Caco-2 (cell line): ENCODE data around the gene QRICH1. TPM values are rescaled to one million over a fixed set of nuclear protein-coding genes. Genes with fewer than 3 reads are reported as not detected.

Source experiments
- BruUV-seq: library from RNA; stranded (reverse); fragments of 400-500 nt; replicated peaks from 2 replicates; lab custom pipeline; 2021; lab: Mats Ljungman, UMichigan
- CTCF ChIA-PET: fragments of 300-600 bp; sonication (Branson Sonifier 250); formaldehyde crosslinking; loops from one replicate; lab custom pipeline; 2022; ENCODE audit warnings: antibody characterized with exemption; lab: Charles Lee
- POLR2A ChIA-PET: fragments of 300-600 bp; sonication (Branson Sonifier 250); formaldehyde crosslinking; loops from one replicate; lab custom pipeline; 2022; ENCODE audit warnings: antibody characterized with exemption; lab: Charles Lee
- DNase-seq, 2 experiments: peaks; one replicate each; pipeline versions ENCODE4 v3.0.0 to v3.0.0-alpha.2; 2020 to 2022
- H3K27me3 ChIP-seq: replicated peaks from 2 replicates; pipeline ENCODE4 v1.6.0; 2011; ENCODE audit warnings: low read length; ENCODE audit not compliant: control insufficient read depth, insufficient read depth
- H3K36me3 ChIP-seq: 2 replicates; pipeline ENCODE4 v1.5.1; 2011; ENCODE audit warnings: low read length; ENCODE audit not compliant: control insufficient read depth, insufficient read depth
- H3K4me1 ChIP-seq: fragments of 250-450 bp; sonication (Bioruptor Pico); 2 replicates; pipeline ENCODE4 v1.5.1; 2020; ENCODE audit warnings: mild to moderate bottlenecking
- H3K4me3 ChIP-seq: 2 replicates; pipeline ENCODE4 v1.5.1; 2011; ENCODE audit warnings: low read depth, mild to moderate bottlenecking, control low read depth, low read length
- H3K9me3 ChIP-seq: fragments of 250-450 bp; sonication (Bioruptor Pico); 2 replicates; pipeline ENCODE4 v1.5.1; 2020; ENCODE audit warnings: mild to moderate bottlenecking, moderate library complexity
- H3K27ac Mint-ChIP-seq: one replicate; pipeline ENCODE4 v1.8.0; 2022; ENCODE audit warnings: mixed read lengths; ENCODE audit not compliant: unreplicated experiment
- H3K27me3 Mint-ChIP-seq: one replicate; pipeline ENCODE4 v1.8.0; 2022; ENCODE audit warnings: mixed read lengths; ENCODE audit not compliant: insufficient read depth, unreplicated experiment
- H3K36me3 Mint-ChIP-seq: one replicate; pipeline ENCODE4 v1.8.0; 2022; ENCODE audit warnings: mild to moderate bottlenecking, mixed read lengths; ENCODE audit not compliant: insufficient read depth, unreplicated experiment
- H3K4me1 Mint-ChIP-seq: one replicate; pipeline ENCODE4 v1.8.0; 2022; ENCODE audit warnings: low read depth, mixed read lengths; ENCODE audit not compliant: unreplicated experiment
- H3K4me3 Mint-ChIP-seq: one replicate; pipeline ENCODE4 v1.8.0; 2022; ENCODE audit warnings: mild to moderate bottlenecking, moderate library complexity, mixed read lengths; ENCODE audit not compliant: unreplicated experiment
- H3K9me3 Mint-ChIP-seq: one replicate; pipeline ENCODE4 v1.8.0; 2022; ENCODE audit warnings: mixed read lengths; ENCODE audit not compliant: unreplicated experiment
- CTCF ChIP-seq, 2 experiments: fragments of 200-600 bp in 1 of 2; IDR thresholded peaks; 1 replicate in 1 of 2; 2 replicates in 1 of 2; pipeline versions ENCODE4 v1.5.1 to v1.8.0; 2011 to 2022; ENCODE audit warnings: antibody characterized with exemption in 1 of 2, control low read depth in 1 of 2, inconsistent platforms in 1 of 2, low read depth in 1 of 2, low read length in 1 of 2, mild to moderate bottlenecking in 1 of 2, moderate library complexity in 1 of 2; ENCODE audit not compliant: insufficient read depth in 1 of 2, severe bottlenecking in 1 of 2, unreplicated experiment in 1 of 2
- intact Hi-C: fragments of 100-400 bp; cut with micrococcal nuclease; formaldehyde crosslinking; loops from one replicate; pipeline ENCODE4 v1.10.0; 2022; ENCODE audit not compliant: unreplicated experiment
- total RNA-seq: library from RNA; stranded (reverse); gene quantifications from 2 replicates; pipeline ENCODE4 v1.2.3, GENCODE V29; 2022

QRICH1 gene
- total RNA-seq, 1 experiment from 2014 or later = 119 TPM

GRCh38 chr3:49053543-49053942 is 40.3 kb downstream of the QRICH1 start:
- Histone ChIP-seq H3K9me3 (no peaks in the 10 kb centered on the region), H3K27me3 (no peaks in the 10 kb centered on the region), H3K36me3 (peaks cover 1% of the 10 kb centered on the region; the same call in 1 of the 2 replicates), H3K4me3 (no peak overlapping the region), H3K4me1 (no peaks in the 10 kb centered on the region)
- Mint-ChIP-seq H3K27me3 (no peaks in the 10 kb centered on the region), H3K9me3 (no peaks in the 10 kb centered on the region), H3K36me3 (peaks cover 86% of the 10 kb centered on the region), H3K27ac (no peak overlapping the region), H3K4me3 (no peak overlapping the region), H3K4me1 (no peaks in the 10 kb centered on the region)
- DNase-seq = no peak
- BruUV-seq = no TSS peak
- intact Hi-C loops = no loop called here
- ChIA-PET POLR2A (no interaction called here), CTCF (no interaction called here)
- TF ChIP-seq CTCF (IDR thresholded peaks at IDR 0.05; ENCODE audit: insufficient read depth in 1 of 2, low read depth in 1 of 2, low read length in 1 of 2, severe bottlenecking in 1 of 2, unreplicated experiment in 1 of 2) = no peak

DNA sequence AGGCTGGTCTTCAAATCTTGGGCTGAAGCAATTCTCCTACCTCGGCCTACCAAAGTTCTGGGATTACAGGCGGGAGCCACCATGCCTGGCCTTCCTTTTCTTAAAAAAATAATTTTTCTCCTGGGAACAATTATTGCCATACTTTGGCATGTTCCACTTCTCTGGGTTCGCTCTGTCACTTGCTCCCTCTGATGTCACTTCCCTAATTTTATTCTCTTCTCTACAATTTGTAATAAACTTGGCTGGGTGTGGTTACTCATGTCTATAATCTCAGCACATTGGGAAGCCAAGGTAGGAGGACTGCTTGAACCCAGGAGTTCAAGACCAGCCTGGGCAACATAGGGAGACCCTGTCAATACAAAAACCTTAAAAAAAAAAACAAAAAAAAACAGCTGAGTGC is 58.6 kb downstream of the QRICH1 start:
- ChIA-PET CTCF (no interaction called here), POLR2A (no interaction called here)
- intact Hi-C loops = no loop called here
- DNase-seq = no peak
- H3K9me3 Mint-ChIP-seq = no peaks in the 10 kb centered on the region
- Histone ChIP-seq H3K9me3 (no peaks in the 10 kb centered on the region), H3K27me3 (no peaks in the 10 kb centered on the region), H3K4me1 (no peaks in the 10 kb centered on the region), H3K4me3 (no peak overlapping the region), H3K36me3 (peaks cover 3% of the 10 kb centered on the region)
- no peak overlapping the region for H3K27ac Mint-ChIP-seq
- TF ChIP-seq CTCF (IDR thresholded peaks at IDR 0.05; ENCODE audit: insufficient read depth in 1 of 2, low read depth in 1 of 2, low read length in 1 of 2, severe bottlenecking in 1 of 2, unreplicated experiment in 1 of 2) = no peak
- H3K4me3 Mint-ChIP-seq = no peak overlapping the region
- BruUV-seq = no TSS peak
- peaks cover 77% of the 10 kb centered on the region for H3K36me3 Mint-ChIP-seq
- no peaks in the 10 kb centered on the region for H3K27me3 Mint-ChIP-seq
- H3K4me1 Mint-ChIP-seq = no peaks in the 10 kb centered on the region

GRCh38 chr3:49034650-49035049 is 59.2 kb downstream of the QRICH1 start:
- DNase-seq = no peak
- no peak overlapping the region for H3K27ac Mint-ChIP-seq
- H3K9me3 Mint-ChIP-seq = no peaks in the 10 kb centered on the region
- no peaks in the 10 kb centered on the region for H3K27me3 Mint-ChIP-seq
- no peak overlapping the region for H3K4me3 Mint-ChIP-seq
- BruUV-seq = no TSS peak
- Histone ChIP-seq H3K4me3 (no peak overlapping the region), H3K27me3 (no peaks in the 10 kb centered on the region), H3K4me1 (no peaks in the 10 kb centered on the region), H3K36me3 (peaks cover 3% of the 10 kb centered on the region), H3K9me3 (no peaks in the 10 kb centered on the region)
- ChIA-PET POLR2A (no interaction called here), CTCF (no interaction called here)
- intact Hi-C loops = no loop called here
- no peak for TF ChIP-seq CTCF (IDR thresholded peaks at IDR 0.05; ENCODE audit: insufficient read depth in 1 of 2, low read depth in 1 of 2, low read length in 1 of 2, severe bottlenecking in 1 of 2, unreplicated experiment in 1 of 2)
- peaks cover 74% of the 10 kb centered on the region for H3K36me3 Mint-ChIP-seq
- H3K4me1 Mint-ChIP-seq = peaks cover 1% of the 10 kb centered on the region
